H1 (cell line): Measurements from ENCODE around the gene WFDC1. TPM values are rescaled to one million over a fixed set of nuclear protein-coding genes. Genes with fewer than 3 reads are reported as not detected.

ENCODE experiments used
- CTCF ChIA-PET: fragments of 300-600 bp; sonication (Branson Sonifier 250); formaldehyde crosslinking; loops from one replicate; lab custom pipeline; 2021; ENCODE audit not compliant: partially characterized antibody; lab: Charles Lee
- POLR2A ChIA-PET: fragments of 300-600 bp; sonication (Branson Sonifier 250); formaldehyde crosslinking; loops from one replicate; lab custom pipeline; 2021; ENCODE audit warnings: inconsistent platforms; ENCODE audit not compliant: partially characterized antibody; lab: Charles Lee
- DNase-seq, 2 experiments: peaks; one replicate each; pipeline versions ENCODE4 v3.0.0 to v3.0.0-alpha.2; 2010 to 2022; ENCODE audit warnings: low spot score in 2 of 2, low read depth in 1 of 2, mixed read lengths in 1 of 2
- FAIRE-seq: peaks from 2 replicates; lab custom pipeline; 2011; peaks lifted over from hg19 to GRCh38; lab: Jason Lieb, UNC
- H2AFZ ChIP-seq: 2 replicates; pipeline ENCODE4 v1.8.1; 2012; ENCODE audit warnings: low read length, inconsistent platforms
- H2AK5ac ChIP-seq: 2 replicates; pipeline ENCODE4 v1.6.1; 2013; ENCODE audit warnings: low read depth, low read length
- H2BK120ac ChIP-seq: replicated peaks from 2 replicates; pipeline ENCODE3; 2013; ENCODE audit warnings: low read depth, low read length, inconsistent platforms
- H2BK12ac ChIP-seq: 2 replicates; pipeline ENCODE4 v1.6.1; 2013; ENCODE audit warnings: low read depth, low read length
- H2BK15ac ChIP-seq: 2 replicates; pipeline ENCODE4 v1.6.1; 2013; ENCODE audit warnings: low read length
- H2BK20ac ChIP-seq: 2 replicates; pipeline ENCODE4 v1.6.1; 2013; ENCODE audit warnings: low read length
- H2BK5ac ChIP-seq: 2 replicates; pipeline ENCODE4 v1.6.1; 2013; ENCODE audit warnings: low read depth, low read length
- H3K14ac ChIP-seq: 2 replicates; pipeline ENCODE4 v1.6.1; 2013; ENCODE audit warnings: inconsistent platforms; ENCODE audit not compliant: insufficient read length
- H3K18ac ChIP-seq: 2 replicates; pipeline ENCODE4 v1.6.1; 2013; ENCODE audit warnings: low read length; ENCODE audit errors: extremely low read depth
- H3K23ac ChIP-seq: 2 replicates; pipeline ENCODE4 v1.6.1; 2013; ENCODE audit warnings: inconsistent platforms; ENCODE audit not compliant: insufficient read length
- H3K23me2 ChIP-seq: 2 replicates; pipeline ENCODE4 v1.6.1; 2013; ENCODE audit warnings: low read depth, low read length
- H3K27ac ChIP-seq: 2 replicates; pipeline ENCODE4 v1.6.1; 2011; ENCODE audit warnings: low read depth, low read length, inconsistent platforms
- H3K27me3 ChIP-seq, 4 experiments: replicated peaks in 1 of 4; 1 replicate in 1 of 4; 2 replicates in 3 of 4; pipeline versions ENCODE4 v1.6.1 to v1.8.1; 2011 to 2013; ENCODE audit warnings: low read length in 3 of 4, mild to moderate bottlenecking in 3 of 4, inconsistent platforms in 2 of 4, mixed read lengths in 2 of 4, moderate library complexity in 1 of 4; ENCODE audit not compliant: control insufficient read depth in 3 of 4, insufficient read depth in 3 of 4; ENCODE audit errors: extremely low read depth in 1 of 4
- H3K36me3 ChIP-seq, 4 experiments: 2 replicates each; pipeline versions ENCODE4 v1.6.1 to v1.8.1; 2011 to 2013; ENCODE audit warnings: mild to moderate bottlenecking in 4 of 4, low read length in 3 of 4, moderate library complexity in 2 of 4, control low read depth in 1 of 4, inconsistent platforms in 1 of 4; ENCODE audit not compliant: insufficient read depth in 4 of 4, control insufficient read depth in 2 of 4
- H3K4ac ChIP-seq: replicated peaks from 2 replicates; pipeline ENCODE3; 2013; ENCODE audit warnings: low read length, low read depth, mixed read lengths, inconsistent platforms; ENCODE audit not compliant: insufficient read length
- H3K4me1 ChIP-seq, 4 experiments: replicated peaks in 1 of 4; 1 replicate in 1 of 4; 2 replicates in 3 of 4; pipeline versions ENCODE4 v1.6.1 to v1.8.1; 2011 to 2013; ENCODE audit warnings: low read length in 3 of 4, inconsistent platforms in 2 of 4, mixed read lengths in 1 of 4; ENCODE audit not compliant: insufficient read depth in 4 of 4, control insufficient read depth in 3 of 4
- H3K4me2 ChIP-seq, 2 experiments: 2 replicates each; pipeline versions ENCODE4 v1.6.1 to v1.8.1; 2011 to 2013; ENCODE audit warnings: low read depth in 2 of 2, low read length in 2 of 2, control low read depth in 1 of 2, inconsistent platforms in 1 of 2, mild to moderate bottlenecking in 1 of 2; ENCODE audit not compliant: insufficient read depth in 1 of 2
- H3K4me3 ChIP-seq, 4 experiments: fragments of 200-600, 300-600 bp in 1 of 4; sonication (generic), shearing (Covaris generic), sonication (Bioruptor Twin) in 1 of 4; 2 replicates each; pipeline versions ENCODE4 v1.5.1 to v1.8.1; 2011 to 2016; ENCODE audit warnings: low read length in 4 of 4, low read depth in 3 of 4, control low read depth in 2 of 4, inconsistent platforms in 2 of 4, mild to moderate bottlenecking in 2 of 4, mixed read lengths in 1 of 4, moderate library complexity in 1 of 4; ENCODE audit not compliant: insufficient read depth in 2 of 4; ENCODE audit errors: extremely low read depth in 1 of 4
- H3K56ac ChIP-seq: replicated peaks from 2 replicates; pipeline ENCODE3; 2013; ENCODE audit warnings: low read depth, mild to moderate bottlenecking, mixed read lengths, low read length, inconsistent platforms; ENCODE audit not compliant: insufficient read length
- H3K79me1 ChIP-seq: 2 replicates; pipeline ENCODE4 v1.6.1; 2013; ENCODE audit warnings: low read depth, low read length, control low read depth
- H3K79me2 ChIP-seq, 2 experiments: 2 replicates each; pipeline versions ENCODE4 v1.6.1 to v1.8.1; 2012 to 2013; ENCODE audit warnings: low read length in 2 of 2, mild to moderate bottlenecking in 2 of 2, inconsistent platforms in 1 of 2; ENCODE audit not compliant: insufficient read depth in 2 of 2, control insufficient read depth in 1 of 2
- H3K9ac ChIP-seq, 4 experiments: replicated peaks in 1 of 4; 1 replicate in 1 of 4; 2 replicates in 3 of 4; pipeline versions ENCODE4 v1.6.1 to v1.8.1; 2011 to 2013; ENCODE audit warnings: low read depth in 3 of 4, low read length in 3 of 4, control low read depth in 2 of 4, mild to moderate bottlenecking in 2 of 4, moderate library complexity in 2 of 4, inconsistent platforms in 1 of 4; ENCODE audit errors: extremely low read depth in 1 of 4
- H3K9me3 ChIP-seq, 2 experiments: 2 replicates each; pipeline versions ENCODE4 v1.6.1 to v1.8.1; 2012 to 2013; ENCODE audit warnings: mild to moderate bottlenecking in 2 of 2, moderate library complexity in 2 of 2, control low read depth in 1 of 2, inconsistent platforms in 1 of 2, low read depth in 1 of 2, low read length in 1 of 2, mixed read lengths in 1 of 2; ENCODE audit not compliant: insufficient read depth in 2 of 2
- H4K20me1 ChIP-seq, 2 experiments: replicated peaks in 1 of 2; 2 replicates each; pipeline versions ENCODE3 to v1.8.1; 2011 to 2013; ENCODE audit warnings: inconsistent platforms in 2 of 2, low read length in 2 of 2, mild to moderate bottlenecking in 1 of 2; ENCODE audit not compliant: insufficient read depth in 2 of 2, control insufficient read depth in 1 of 2
- H4K5ac ChIP-seq: 2 replicates; pipeline ENCODE4 v1.6.1; 2013; ENCODE audit warnings: low read length, low read depth, mixed read lengths, inconsistent platforms; ENCODE audit not compliant: insufficient read length
- H4K8ac ChIP-seq: 2 replicates; pipeline ENCODE4 v1.8.0; 2013; ENCODE audit warnings: mild to moderate bottlenecking, moderate library complexity, low read length, inconsistent platforms; ENCODE audit not compliant: insufficient read depth; ENCODE audit errors: extremely low read depth
- H4K91ac ChIP-seq: replicated peaks from 2 replicates; pipeline ENCODE3; 2013; ENCODE audit warnings: low read length, mixed read lengths, inconsistent platforms; ENCODE audit not compliant: insufficient read length
- CBX5 ChIP-seq: fragments of 300-800, 300-1000 bp; sonication (generic); IDR thresholded peaks from 2 replicates; pipeline ENCODE4 v1.7.1; 2016; ENCODE audit warnings: antibody characterized with exemption, low read length, low read depth
- CREB1 ChIP-seq: IDR thresholded peaks from 2 replicates; pipeline ENCODE4 v1.6.1; 2012; ENCODE audit warnings: inconsistent platforms
- EGR1 ChIP-seq: IDR thresholded peaks from 2 replicates; pipeline ENCODE4 v1.6.1; 2011; ENCODE audit warnings: low read depth, low read length, borderline replicate concordance
- EZH2 ChIP-seq: fragments of 200-600 bp; sonication (generic); IDR thresholded peaks from 2 replicates; pipeline ENCODE4 v1.7.1; 2012; ENCODE audit warnings: low read depth, mild to moderate bottlenecking, moderate library complexity, low read length, inconsistent platforms; ENCODE audit not compliant: severe bottlenecking
- FOSL1 ChIP-seq: IDR thresholded peaks from 2 replicates; pipeline ENCODE4 v1.6.1; 2011; ENCODE audit warnings: mild to moderate bottlenecking, low read depth, low read length, moderate library complexity; ENCODE audit not compliant: insufficient read depth
- JUN ChIP-seq: IDR thresholded peaks from 2 replicates; pipeline ENCODE4 v1.6.1; 2011; ENCODE audit warnings: low read depth, mild to moderate bottlenecking, improper control_type of control experiment, low read length
- POLR2AphosphoS5 ChIP-seq: IDR thresholded peaks from 2 replicates; pipeline ENCODE4 v1.6.1; 2011; ENCODE audit warnings: low read depth, low read length
- SIRT6 ChIP-seq: IDR thresholded peaks from one replicate; pipeline ENCODE4 v1.7.1; 2012; ENCODE audit warnings: low read length, inconsistent platforms
- SIX5 ChIP-seq: IDR thresholded peaks from 2 replicates; pipeline ENCODE4 v1.6.1; 2011; ENCODE audit warnings: mild to moderate bottlenecking, low read depth, low read length
- TAF1 ChIP-seq: IDR thresholded peaks from 2 replicates; pipeline ENCODE4 v1.6.1; 2011; ENCODE audit warnings: mild to moderate bottlenecking, low read depth, low read length
- TBP ChIP-seq: IDR thresholded peaks from 2 replicates; pipeline ENCODE4 v1.6.1; 2011; ENCODE audit warnings: low read depth, low read length, improper control_type of control experiment
- WGBS, 2 experiments: shearing (Covaris generic) in 1 of 2; methylation state at CpG; one replicate each; pipeline versions ENCODE4 v1.1.6 to v1.1.7; 2013 to 2015; ENCODE audit warnings: low lambda C conversion rate in 2 of 2, mixed read lengths in 2 of 2, inconsistent platforms in 1 of 2, low coverage in 1 of 2, missing lambda C conversion rate in 1 of 2; ENCODE audit not compliant: insufficient replicate concordance in 2 of 2, insufficient coverage in 1 of 2, insufficient read length in 1 of 2; ENCODE audit errors: extremely low coverage in 1 of 2, missing lambda C conversion rate in 1 of 2; 5-methylcytosine and 5-hydroxymethylcytosine counted together
- polyA plus RNA-seq, 7 experiments: library from polyadenylated mRNA; depleted of rRNA in 3 of 7; stranded (reverse) in 5 of 7; unstranded in 2 of 7; fragments of >200 nt in 5 of 7; fragments of 200-250 nt in 2 of 7; gene quantifications; 1 replicate in 5 of 7; 2 replicates in 1 of 7; 4 replicates in 1 of 7; pipeline versions ENCODE4 v1.2.1 to v1.2.3, GENCODE V29; 2011 to 2013; ENCODE audit warnings: missing spikeins in 2 of 7, mixed read lengths in 2 of 7
- total RNA-seq: library from RNA; stranded (reverse); fragmentation: NEBNext Ultra II Directional; extraction: Animal tissue kit (Norgen Biotek cat#: 25700); gene quantifications from 2 replicates; pipeline ENCODE4 v1.2.1, GENCODE V29; 2021
- TF ChIP-seq, protein P1 (sequence below), 3 experiments: IDR thresholded peaks; 1 replicate in 2 of 3; 2 replicates in 1 of 3; pipeline versions ENCODE4 v1.5.1 to v1.6.1; 2011; ENCODE audit warnings: low read length in 3 of 3, mild to moderate bottlenecking in 3 of 3, inconsistent platforms in 2 of 3, low read depth in 1 of 3, moderate library complexity in 1 of 3; ENCODE audit not compliant: insufficient read depth in 1 of 3; ENCODE audit errors: control extremely low read depth in 1 of 3

Gene WFDC1
- total and polyA plus RNA-seq, 2 of the 8 experiments (the other 6 are each of a cell fraction or from before 2014, with no cell fraction given) = 0.70 to 1.1 TPM

DNA sequence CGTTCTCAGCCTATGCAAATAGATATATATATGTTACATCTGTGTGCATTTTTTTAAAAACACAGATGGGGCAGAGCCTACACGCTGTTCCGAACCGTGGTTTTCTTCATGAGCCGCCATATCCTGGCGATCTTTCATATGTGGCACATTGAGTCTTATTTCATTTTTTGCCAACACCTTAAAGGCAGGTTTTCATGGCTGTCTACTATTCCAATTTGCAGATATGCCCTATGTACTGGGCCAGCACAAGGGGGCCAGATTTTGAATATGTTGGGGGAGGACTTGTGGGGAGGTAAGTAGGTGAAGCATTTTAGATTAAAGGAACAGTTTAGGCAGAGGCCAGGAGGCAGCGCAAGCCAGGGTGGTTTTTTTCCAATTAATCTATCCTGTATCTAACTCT is 16.0 kb downstream of the WFDC1 start:
- DNase-seq (no peak), FAIRE-seq (no peak)
- Histone ChIP-seq H2AFZ (no peak overlapping the region), H3K18ac (no peak overlapping the region), H3K36me3 (no peaks in the 10 kb centered on the region), H2BK5ac (no peak overlapping the region), H3K14ac (no peak overlapping the region), H3K56ac (no peak overlapping the region), H2BK20ac (no peak overlapping the region), H3K4me3 (no peak overlapping the region), H3K23me2 (no peaks in the 10 kb centered on the region; the same call in 1 of the 2 replicates), H2AK5ac (no peak overlapping the region), H4K20me1 (no peaks in the 10 kb centered on the region), H3K23ac (no peak overlapping the region), H4K8ac (no peak overlapping the region), H3K9ac (no peak overlapping the region), H3K79me2 (no peaks in the 10 kb centered on the region), H2BK12ac (no peak overlapping the region)
- POLR2A ChIA-PET = no interaction called here
- WGBS, 2 experiments = 92% methylated on average over 7 of the region's 7 CpGs; no CpG with 5 or more reads in 1 of the 2 experiments
- CTCF ChIA-PET = interaction anchor here (0.6 to 11.9 kb wide), 2 partner anchors 31 to 42 kb away, joined by 3 to 212 read pairs; no protein-coding TSS in a partner anchor
- TF ChIP-seq SIRT6 = no peak
- TF ChIP-seq SIX5 = no peak
- TF ChIP-seq FOSL1 = no peak
- TF ChIP-seq CBX5 = no peak
- TF ChIP-seq CREB1 = no peak
- TF ChIP-seq, protein P1, sequence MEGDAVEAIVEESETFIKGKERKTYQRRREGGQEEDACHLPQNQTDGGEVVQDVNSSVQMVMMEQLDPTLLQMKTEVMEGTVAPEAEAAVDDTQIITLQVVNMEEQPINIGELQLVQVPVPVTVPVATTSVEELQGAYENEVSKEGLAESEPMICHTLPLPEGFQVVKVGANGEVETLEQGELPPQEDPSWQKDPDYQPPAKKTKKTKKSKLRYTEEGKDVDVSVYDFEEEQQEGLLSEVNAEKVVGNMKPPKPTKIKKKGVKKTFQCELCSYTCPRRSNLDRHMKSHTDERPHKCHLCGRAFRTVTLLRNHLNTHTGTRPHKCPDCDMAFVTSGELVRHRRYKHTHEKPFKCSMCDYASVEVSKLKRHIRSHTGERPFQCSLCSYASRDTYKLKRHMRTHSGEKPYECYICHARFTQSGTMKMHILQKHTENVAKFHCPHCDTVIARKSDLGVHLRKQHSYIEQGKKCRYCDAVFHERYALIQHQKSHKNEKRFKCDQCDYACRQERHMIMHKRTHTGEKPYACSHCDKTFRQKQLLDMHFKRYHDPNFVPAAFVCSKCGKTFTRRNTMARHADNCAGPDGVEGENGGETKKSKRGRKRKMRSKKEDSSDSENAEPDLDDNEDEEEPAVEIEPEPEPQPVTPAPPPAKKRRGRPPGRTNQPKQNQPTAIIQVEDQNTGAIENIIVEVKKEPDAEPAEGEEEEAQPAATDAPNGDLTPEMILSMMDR (IDR thresholded peaks at IDR 0.05; ENCODE audit: control extremely low read depth in 1 of 3, insufficient read depth in 1 of 3, low read depth in 1 of 3, low read length in 3 of 3) = no peak
- TF ChIP-seq JUN = no peak
- no peak for TF ChIP-seq TAF1
- no peak for TF ChIP-seq TBP
- TF ChIP-seq EZH2 = no peak
- no peak for TF ChIP-seq POLR2AphosphoS5
- TF ChIP-seq EGR1 = no peak
- TF ChIP-seq, all 59 proteins: peak for 0
- Histone ChIP-seq H3K79me1 (no peaks in the 10 kb centered on the region), H2BK15ac (no peak overlapping the region), H3K27ac (no peak overlapping the region), H4K91ac (no peak overlapping the region), H4K5ac (no peak overlapping the region), H3K27me3 (no peaks in the 10 kb centered on the region), H3K4ac (no peak overlapping the region), H3K9me3 (no peaks in the 10 kb centered on the region), H3K4me2 (no peak overlapping the region), H2BK120ac (no peak overlapping the region), H3K4me1 (peaks cover 0 to 3% (median 0%) of the 10 kb centered on the region in 4 experiments; a peak in 2 of 7 replicates)
